ENCODE data around the gene APAF1.

APAF1 gene

GRCh38 chr12:98660521-98660920 is 15.4 kb downstream of the APAF1 start:
- no peak for DNase-seq (ENCODE audit: low read depth)

- DNase-seq (ENCODE audit: low read depth), result no peak
These were observed 24.7 kb downstream of the APAF1 start for GRCh38 chr12:98669751-98670150.

DNA sequence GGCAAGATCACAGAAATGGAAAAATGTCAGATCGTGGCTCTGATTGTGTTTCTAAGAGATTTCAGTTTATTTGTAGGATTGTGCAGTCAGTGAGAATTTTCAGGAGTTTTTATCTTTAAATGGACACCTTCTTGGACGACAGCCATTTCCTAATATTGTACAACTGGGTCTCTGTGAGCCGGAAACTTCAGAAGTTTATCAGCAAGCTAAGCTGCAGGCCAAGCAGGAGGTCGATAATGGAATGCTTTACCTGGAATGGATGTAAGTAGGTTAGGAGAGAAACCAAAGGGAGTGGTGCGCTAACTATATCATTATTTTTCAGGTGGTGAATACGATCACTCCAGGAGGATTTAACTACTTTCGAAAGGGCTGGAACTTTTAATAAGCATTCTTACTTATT is 26.4 kb downstream of the APAF1 start:
- no peak for DNase-seq (ENCODE audit: low read depth)

GRCh38 chr12:98674841-98675240 is 29.8 kb downstream of the APAF1 start:
- DNase-seq (ENCODE audit: low read depth), result no peak

- DNase-seq (ENCODE audit: low read depth), result no peak
These were observed 33.3 kb downstream of the APAF1 start for GRCh38 chr12:98678236-98678945.

- DNase-seq (ENCODE audit: low read depth), result no peak
These were observed 34.0 kb downstream of the APAF1 start for GRCh38 chr12:98678946-98679610.

DNA sequence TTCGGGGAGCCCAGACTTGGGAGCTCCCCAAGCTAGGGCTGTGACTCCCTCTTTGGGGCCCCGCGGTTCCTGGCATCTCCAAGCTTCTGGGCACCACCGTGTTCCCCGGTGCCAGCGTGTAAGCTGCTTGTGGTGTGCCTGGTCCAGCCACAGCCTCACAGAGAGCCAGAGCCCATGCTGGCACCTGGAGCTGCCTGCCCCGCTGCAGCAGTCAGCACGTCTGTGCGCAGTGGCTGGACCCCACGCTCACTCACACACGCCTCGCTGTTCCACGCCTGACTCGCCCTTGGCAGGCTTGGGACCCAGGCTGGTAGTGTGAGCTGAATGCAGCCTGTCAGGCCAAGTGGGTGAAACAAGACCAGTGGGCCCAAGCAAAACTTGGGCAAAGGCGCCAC is 34.5 kb downstream of the APAF1 start:
- no peak for DNase-seq (ENCODE audit: low read depth)

DNA sequence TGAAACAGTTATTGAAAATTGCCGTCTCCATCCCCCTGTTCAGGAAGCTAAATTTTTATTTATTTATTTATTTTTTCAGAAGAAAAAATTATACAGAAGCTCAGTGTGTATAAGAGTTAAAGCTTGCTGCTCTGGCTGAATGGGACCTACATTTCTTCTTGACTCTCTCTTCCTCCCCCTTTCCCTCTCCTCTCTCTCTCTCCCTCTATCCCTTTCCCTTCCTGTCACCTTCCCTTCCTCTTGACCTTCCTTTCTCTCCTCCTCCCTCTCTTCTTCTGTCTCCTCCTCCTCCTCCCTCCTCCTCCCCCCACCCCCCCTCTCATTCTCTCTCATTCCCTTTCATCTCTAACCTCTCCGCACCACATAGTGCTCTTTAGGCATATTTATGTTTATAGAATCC is 39.1 kb downstream of the APAF1 start:
- DNase-seq (ENCODE audit: low read depth), result no peak

DNA sequence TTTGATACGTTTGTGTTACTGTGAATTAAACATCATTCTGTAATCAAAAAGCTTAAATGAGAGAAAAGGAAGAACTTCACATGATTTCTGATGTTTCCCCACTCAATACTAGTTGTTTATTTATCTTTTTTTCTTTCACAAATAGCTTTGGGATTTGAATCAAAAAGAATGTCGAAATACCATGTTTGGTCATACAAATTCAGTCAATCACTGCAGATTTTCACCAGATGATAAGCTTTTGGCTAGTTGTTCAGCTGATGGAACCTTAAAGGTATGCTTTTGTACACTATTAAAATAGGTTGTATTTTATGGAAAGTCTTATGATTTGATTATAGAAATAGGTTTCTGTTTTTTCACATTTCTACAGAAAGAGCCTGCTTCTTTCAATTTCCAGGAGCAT is 41.5 kb downstream of the APAF1 start:
- DNase-seq (ENCODE audit: low read depth), result no peak

GRCh38 chr12:98691351-98691750 is 46.3 kb downstream of the APAF1 start:
- DNase-seq (ENCODE audit: low read depth), result no peak

GRCh38 chr12:98696036-98696646 is 51.1 kb downstream of the APAF1 start:
- DNase-seq (ENCODE audit: low read depth), result no peak

- no peak for DNase-seq (ENCODE audit: low read depth)
These were observed 52.1 kb downstream of the APAF1 start for GRCh38 chr12:98697209-98697608.

GRCh38 chr12:98698603-98699463 is 53.7 kb downstream of the APAF1 start:
- no peak for DNase-seq (ENCODE audit: low read depth)

DNA sequence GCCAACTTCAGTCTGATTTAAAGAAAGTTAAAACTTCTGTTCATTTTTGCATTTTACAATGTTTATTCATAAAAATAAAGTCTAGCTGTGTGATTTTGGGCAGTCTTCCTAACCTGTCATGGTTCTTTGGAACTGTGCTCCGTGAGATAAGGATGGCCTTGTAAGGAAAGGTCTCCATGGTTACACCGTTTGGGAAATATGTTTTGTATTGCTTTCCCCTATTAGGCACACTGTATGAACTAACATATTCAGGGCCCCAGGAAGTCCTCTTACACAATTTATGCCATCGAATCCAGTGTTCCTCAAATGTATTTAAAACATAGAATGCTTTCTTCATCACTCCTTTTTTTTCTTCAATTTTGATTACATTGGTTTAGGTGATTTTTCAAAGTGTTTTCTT is 54.5 kb downstream of the APAF1 start:
- no peak for DNase-seq (ENCODE audit: low read depth)

DNA sequence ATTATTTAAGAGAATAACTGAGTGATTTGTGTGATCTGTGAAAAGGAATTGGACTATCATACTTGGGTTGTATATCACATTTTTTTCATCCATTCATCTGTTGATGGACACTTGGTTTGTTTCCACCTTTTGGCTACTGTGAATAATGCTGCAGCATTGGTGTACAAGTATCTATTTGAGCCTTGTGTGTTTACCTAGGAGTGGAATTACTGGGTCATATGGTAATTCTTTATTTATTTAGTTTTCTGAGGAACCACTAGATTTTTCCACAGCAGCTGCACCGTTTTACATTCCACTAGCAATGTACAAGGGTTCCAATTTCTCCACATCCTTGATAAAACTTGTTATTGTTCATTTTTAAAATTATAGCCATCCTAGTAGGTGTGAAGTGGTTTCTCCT is 56.1 kb downstream of the APAF1 start:
- no peak for DNase-seq (ENCODE audit: low read depth)

- DNase-seq (ENCODE audit: low read depth), result no peak
These were observed 63.9 kb downstream of the APAF1 start for GRCh38 chr12:98709022-98709421.

DNA sequence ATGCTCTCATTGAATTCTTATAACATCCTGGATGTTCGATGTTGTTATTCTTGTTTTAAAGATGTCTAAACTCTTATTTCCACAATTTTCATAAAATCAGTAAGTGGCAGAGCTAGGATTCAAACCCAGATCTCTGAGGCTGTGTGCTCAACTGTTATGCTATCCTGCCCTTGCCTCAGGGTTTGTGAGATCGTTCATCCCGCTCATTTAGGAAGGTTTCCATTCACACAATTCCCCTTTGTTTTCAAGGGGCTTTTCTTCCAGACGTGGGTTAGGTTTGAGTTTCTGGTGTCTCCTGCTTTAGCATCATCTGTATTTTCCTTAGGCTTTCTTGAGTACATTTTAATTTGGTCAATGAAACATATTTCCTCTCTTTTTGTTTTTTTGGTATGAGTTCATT is 69.3 kb downstream of the APAF1 start:
- DNase-seq (ENCODE audit: low read depth), result no peak

GRCh38 chr12:98719515-98720504 is 74.7 kb downstream of the APAF1 start:
- no peak for DNase-seq (ENCODE audit: low read depth)

DNA sequence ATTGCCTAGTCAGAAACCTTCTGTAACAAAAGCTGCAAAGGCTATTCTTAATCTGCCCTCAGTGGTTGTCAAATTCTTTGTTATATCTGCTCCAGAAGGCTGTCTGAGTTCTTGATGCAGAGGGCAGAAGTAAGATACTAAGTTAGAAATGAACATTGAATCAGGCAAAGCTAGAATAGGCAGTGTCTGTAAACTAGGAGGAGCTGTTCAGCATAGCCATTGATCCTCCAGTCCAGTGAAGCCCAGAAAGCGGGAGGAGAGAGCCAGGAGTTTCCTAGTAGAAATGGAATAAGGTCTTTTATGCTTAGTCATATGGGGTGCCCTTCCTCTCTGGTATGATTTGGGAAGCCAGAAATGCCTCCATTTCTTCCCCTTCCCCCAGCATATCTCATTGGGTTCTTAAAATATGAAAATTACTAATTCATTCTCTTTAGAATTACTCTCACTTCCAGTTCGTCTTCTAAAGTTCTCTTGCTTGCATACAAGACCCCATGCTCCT is 76.2 kb downstream of the APAF1 start:
- no peak for DNase-seq (ENCODE audit: low read depth)

DNA sequence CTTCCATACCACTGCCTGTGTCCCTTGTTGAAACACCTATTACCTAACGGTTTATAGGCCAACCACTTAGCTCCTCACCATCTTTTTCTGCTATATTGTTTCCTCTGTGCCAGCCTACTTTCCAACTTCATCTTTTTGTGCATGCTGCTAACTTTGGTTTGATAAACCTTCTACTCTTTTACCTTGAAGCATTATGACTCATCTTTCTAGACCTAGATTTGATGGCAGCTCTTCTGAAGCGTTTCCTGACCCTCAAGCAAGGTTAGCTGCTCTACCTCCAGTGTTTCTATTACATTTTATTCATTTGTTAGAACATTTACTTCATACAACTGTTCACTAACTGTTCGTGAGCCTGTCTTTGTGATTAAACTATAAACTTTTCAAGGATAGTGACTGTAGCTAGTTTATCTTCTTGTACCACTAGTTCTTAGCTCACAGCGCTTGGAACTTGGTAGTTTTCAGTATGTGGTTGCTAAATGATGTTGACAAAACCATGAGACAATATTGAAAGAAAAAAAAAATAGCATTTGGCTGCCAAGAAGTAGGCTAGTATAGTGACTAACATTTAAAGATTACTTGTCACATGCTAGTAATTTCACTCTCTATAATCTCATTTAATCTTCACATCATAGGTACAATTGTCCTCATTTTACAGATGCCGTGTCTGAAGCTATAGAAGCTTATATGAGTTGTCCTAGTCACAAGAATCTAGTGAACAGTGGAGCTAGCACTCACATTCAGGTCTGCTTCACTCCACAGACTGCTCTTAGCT is 79.5 kb downstream of the APAF1 start:
- DNase-seq (ENCODE audit: low read depth), result no peak
